IPS-NIHi7 (cell line): ENCODE data around the gene WTAP.
"Not testable (repeated sequence)": the region's sequence is repeated elsewhere in the genome, so short reads cannot be mapped to it uniquely, and the experiment has no call there.

Experiments used
- DNase-seq: peaks from one replicate; pipeline ENCODE4 v3.0.0; 2012; ENCODE audit warnings: mixed read lengths; ENCODE audit errors: extremely low spot score

Gene WTAP

DNA sequence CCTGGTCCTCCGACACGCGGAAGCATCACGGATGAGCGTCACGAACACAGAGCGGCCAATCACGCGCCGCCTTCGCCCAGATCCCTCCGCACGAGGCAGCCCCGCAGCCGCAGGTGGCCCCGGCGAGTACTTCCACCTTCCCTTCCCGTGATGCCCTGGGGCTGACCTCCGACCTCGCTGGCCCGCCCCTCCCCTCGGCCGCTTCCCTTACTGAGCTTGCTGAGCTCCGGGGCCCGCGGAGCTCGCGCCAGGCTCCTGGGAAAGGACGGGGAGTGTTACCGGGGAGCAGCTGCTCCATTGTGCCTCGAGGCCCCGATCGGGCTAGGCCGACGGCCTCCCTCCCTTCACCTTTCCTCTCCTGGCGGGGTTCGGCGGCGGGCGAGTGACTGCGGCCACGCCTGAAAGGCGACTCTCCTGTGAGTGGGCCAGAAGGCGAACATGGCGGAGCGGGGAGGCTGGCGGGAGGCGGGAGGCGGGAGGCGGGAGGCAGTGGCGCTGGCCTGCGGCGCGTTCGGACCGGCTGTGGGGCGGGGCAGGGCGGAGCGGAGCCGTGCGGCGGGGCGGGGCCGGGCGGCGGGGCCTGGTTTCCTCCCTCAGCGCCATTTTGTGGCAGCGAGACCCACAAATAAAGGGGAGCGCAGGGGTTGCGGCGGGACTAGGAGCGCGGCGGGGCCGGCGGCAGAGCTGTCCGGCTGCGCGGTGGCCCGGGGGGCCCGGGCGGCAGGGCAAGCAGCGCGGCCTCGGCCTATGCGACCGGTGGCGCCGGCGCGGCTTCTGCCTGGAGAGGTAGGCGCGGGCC, at the start of gene WTAP:
WTAP (plus strand) TSS at position 589 of the 799 bp plus-strand sequence. CDS start 8,760 bp downstream, outside the sequence.
- peak; percentile 93 for DNase-seq

- DNase-seq: no peak
These were observed 49.7 kb upstream of the WTAP start for GRCh38 chr6:159677506-159678165.

GRCh38 chr6:159678574-159678973, 48.7 kb upstream of the WTAP start:
- no peak for DNase-seq

DNA sequence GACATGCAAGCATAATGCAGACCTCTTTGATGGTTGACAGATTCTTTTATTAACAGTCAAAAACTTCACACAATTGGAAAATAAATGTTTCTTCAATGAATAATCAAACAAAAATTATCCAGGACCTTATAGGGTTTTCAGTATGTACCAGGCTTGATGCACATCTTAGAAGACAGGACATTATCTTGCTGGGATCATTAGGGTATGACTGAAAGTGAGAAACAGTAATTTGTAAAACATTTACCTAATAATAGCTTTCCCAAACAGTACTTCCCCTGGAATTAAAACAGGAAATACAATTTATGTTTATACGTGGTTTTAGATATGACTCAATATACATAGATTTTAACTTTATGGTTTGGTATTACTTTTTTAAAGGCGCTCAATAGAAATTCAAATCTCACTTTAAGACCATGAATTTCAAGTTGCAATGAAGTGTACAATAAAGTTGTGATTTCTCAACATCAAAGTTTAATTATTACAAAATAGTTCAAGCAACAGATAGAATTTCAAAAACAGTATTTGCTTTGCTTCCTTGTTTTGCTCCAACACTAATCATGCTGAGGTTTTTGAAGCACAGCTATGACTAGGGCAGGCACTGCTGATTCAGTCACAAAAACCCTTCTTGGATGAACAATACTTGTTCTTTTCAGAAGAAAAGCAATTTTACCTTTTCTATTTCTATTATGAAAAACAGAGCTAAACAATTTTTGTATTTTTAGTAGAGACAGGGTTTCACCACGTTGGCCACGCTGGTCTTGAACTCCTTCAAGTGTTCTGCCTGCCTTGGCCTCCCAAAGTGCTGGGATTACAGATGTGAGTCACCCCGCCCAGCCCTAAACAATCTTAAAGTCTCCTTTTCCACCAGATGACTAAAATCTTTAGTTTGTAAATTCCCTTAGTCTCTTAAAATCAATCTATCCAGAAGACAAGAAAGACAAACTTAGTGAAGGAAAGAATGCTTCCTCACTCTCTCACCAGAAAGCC, 47.9 kb upstream of the WTAP start:
- no peak for DNase-seq

GRCh38 chr6:159680104-159680503, 47.2 kb upstream of the WTAP start:
- no peak for DNase-seq

- DNase-seq: no peak
These were observed 46.0 kb upstream of the WTAP start for GRCh38 chr6:159681191-159681880.

DNA sequence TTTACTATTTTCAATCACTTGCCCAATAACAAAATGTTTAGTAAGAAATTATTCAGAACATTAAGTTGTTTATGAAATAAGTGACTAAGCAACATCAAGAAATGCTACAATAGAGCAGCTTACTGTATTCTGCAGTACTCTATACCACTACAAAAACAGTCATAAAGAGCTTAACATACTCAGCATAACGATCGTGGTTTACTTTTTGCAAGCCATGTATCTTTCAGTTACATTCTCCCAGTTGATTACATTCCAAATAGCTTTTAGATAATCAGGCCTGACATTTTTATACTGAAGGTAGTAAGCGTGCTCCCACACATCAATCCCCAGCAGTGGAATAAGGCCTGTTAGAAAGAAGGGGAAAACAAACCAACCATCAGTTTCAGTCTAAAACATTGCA, 45.0 kb upstream of the WTAP start:
- DNase-seq: no peak

DNA sequence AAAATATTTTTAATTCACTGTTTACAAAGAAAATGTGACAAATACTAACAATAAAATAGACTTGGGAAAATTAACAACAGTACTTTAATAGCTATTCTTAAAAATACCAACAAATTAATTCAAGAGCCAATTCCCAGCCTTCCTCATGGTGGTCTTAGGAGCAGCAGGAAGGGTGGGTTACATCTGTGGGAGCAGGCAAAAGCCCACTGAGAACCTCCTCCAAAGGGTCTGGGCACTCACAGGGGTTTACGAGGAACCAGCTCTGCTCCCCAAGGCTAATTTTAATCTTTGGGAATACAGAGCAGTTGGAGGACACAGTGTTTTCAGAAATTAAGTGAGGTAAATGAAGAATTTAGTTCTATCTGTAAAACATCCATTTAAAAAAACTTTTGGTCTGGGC, 44.5 kb upstream of the WTAP start:
- DNase-seq: no peak

DNA sequence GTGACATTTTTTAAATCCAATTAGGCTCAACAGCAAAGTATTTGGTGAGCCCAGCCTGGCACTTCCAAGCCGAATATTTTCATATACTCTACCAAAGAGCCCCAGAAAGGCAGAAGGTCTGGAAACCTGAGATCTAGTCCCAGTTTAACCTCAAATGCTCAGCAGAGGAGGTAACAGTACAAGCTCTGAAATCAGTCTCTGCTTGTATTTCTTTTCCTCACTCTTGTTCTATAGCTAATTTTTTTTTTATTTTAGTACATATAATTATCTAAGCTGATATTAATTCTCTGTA, 43.3 kb upstream of the WTAP start:
- DNase-seq: no peak

DNA sequence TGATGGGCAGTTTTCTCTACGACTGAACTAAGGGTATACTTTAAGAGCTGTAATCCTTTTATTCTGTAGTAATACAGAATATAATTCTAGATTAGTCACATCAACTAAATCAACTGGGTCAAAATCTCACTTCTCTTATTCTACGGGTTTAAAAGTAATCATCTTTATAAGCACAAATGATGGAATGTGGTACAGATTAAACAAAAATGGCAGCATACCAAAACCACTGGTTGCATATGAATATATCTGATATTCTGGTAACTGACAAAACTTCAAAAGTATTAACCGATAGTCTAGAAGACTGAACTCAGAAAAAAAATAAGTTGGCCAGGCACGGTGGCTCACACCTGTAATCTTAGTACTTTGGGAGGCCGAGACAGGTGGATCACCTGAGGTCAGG, 41.3 kb upstream of the WTAP start:
- DNase-seq: no peak

DNA sequence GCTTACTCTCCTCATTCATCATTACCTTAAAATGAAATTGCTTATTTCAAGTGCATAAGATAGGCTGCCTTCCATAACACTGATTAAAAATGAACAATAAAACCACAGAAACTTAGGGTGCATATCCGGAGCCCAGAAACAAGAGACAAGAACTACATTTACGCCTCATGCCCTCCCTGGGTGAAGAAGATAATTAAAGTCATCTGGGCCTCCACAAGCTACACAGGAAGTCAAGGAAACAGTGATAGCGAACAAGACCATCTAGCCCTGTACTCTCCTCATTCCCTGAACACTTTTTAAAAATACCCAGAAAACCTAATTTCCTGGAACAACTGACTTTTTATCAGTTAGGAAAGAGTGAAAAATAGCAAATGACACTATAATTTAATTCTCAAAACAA, 40.6 kb upstream of the WTAP start:
- no peak for DNase-seq

DNA sequence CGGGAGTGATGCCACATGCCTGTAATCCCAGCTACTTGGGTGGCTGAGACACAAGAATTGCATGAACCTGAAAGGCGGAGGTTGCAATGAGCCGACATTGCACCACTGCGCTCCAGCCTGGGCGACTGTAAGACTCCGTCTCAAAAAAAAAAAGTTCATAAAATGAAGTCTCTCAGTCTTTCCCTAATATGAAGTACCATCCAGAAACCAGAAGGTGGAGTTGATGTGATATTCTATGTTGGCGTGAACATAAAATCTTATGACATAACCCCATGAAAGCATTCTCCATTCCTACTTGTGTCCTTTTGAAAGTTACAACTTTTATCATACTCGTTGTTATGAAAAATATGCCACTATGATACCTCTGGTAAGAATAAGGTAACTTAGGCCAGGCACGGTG, 40.0 kb upstream of the WTAP start:
- DNase-seq: no peak

GRCh38 chr6:159688266-159688905, 38.9 kb upstream of the WTAP start:
- no peak for DNase-seq

DNA sequence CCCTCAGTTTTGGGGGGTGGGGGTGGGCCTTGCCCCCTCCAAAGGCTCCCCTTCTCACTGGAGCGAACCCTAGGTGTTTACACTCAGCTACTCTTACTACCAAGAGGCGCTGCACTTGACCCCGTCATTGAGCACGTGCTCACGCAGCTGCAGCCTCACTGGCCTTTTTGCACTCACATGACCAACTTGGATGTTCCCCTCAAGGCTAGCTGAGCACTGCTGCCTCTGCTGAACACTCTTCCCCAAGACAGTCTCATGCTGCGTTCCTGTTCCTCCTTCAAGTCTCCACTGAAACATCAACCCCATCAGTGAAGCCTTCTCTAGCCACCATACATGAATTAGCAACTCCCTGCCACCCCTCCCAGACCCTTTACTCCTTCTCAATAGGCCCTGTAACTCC, 38.3 kb upstream of the WTAP start:
- DNase-seq: no peak

DNA sequence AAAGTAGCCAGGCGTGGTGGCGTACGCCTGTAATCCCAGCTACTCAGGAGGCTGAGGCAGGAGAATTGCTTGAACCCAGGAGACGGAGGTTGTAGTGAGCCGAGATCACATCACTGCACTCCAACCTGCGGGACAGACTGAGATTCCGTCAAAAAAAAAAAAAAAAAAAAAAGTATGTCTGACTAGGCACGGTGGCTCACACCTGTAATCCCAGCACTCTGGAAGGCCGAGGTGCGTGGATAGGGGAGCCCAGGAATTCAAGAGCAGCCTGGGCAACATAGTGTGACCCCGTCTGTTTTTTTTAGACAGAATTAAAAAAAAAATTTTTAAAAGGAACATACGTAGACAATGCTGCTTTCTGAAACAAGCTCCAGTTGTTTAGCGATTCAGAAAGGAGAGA, 37.2 kb upstream of the WTAP start:
- not testable (repeated sequence) for DNase-seq

GRCh38 chr6:159691133-159691962, 36.0 kb upstream of the WTAP start:
- peak; percentile 16 for DNase-seq

DNA sequence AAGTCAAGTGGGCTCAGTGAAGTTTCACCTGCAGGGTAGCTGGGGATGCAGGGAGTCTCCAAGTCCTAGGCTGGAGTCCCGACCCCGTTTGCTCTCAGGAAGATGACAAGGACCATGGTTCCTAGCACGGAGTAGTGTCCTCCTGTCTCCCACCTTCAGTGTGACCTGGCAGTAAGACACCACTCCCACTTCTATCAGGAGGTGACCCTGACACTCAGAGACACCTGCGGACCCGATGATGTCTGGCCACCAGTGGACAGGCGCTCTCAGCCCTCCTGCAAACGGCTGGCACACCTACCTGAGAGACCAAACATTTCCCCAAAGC, 35.4 kb upstream of the WTAP start:
- DNase-seq: peak; percentile 16

DNA sequence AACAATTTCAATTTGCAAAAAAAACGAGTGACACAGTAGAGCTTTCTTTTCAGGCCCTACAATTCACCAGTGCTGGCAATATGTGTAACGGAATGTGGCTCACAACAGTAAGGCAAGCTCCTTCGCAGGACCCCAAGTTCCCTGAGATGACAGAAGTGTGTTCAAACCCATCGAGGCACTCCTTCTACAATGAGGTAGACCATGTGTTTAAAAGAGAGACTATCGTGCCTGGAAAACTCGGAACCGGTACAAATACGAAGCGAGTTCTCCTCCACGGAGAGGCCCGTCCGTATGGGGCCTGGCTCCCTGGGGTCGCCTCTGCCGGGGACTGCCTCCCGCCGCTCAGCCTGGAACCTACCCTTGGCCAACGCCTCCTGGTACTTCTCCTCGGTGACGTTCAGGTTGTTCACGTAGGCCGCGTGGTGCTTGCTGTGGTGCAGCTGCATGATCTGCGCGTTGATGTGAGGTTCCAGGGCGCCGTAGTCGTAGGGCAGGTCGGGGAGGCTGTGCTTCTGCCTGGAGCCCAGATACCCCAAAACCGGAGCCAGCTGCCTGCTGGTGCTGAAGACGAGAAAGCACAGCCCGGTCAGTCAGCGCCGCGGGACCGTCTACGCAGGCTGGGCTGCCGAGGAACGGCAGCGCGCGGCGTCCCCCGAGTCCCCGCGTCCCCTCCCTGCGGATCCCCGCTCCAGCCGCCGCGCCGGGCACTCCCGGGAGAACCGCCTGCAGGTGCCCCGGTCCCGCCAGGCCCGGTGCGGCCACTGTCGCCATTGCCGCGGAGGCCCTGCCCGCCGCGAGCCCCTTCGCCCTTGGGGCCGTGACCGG, 34.8 kb upstream of the WTAP start:
- DNase-seq: peak; percentile 41

DNA sequence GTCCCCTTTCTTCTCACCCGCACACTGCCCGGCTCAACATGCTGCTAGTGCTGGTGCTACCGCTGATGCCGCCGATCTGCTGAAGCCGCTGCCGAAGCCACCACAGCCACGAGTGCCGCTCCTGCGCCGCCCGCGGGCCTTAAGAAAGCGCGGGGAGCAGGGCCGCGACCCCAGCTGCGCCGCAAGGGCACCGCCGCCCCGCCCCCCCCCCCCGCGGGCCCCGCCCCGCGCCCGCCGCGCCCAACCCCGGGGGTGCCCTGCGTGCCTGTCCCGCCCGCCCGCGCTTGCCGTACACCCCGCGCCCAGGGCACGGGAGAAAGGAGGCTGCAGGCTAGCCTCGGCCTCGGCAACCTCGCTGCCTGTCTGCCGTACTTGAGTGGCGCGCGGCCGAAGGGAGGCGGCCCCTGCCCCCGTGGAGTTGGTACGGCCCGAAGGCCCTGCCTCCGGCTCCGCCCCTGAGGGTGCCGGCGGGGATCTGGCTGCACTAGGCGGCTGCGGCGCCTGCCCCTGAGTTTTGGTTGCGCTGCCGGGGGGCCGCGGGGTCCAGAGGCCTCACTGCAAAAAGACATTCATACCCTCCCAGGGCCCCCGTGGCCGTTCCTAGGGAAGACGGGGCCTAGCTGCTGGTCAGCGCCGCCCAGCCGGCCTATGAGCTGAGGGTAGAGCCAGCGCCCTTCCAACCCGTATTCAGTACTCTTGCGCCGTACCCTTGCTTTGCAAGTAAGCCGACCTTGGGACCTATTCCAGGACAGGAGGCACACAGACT, 34.0 kb upstream of the WTAP start, which contains the start of gene SOD2:
SOD2 (minus strand) TSS at position 114 of the 766 bp plus-strand sequence; CDS start at position 40, 74 bp downstream.
- peak; percentile 92 for DNase-seq
